GM21576 (cell line): ENCODE results near the gene CYP24A1.

Source experiments
- ATAC-seq: cut with Tn5 transposase; IDR thresholded peaks from one replicate; pipeline ENCODE4 v1.9.1; 2021; ENCODE audit warnings: mild to moderate bottlenecking, moderate library complexity; ENCODE audit not compliant: unreplicated experiment

The CYP24A1 gene

DNA sequence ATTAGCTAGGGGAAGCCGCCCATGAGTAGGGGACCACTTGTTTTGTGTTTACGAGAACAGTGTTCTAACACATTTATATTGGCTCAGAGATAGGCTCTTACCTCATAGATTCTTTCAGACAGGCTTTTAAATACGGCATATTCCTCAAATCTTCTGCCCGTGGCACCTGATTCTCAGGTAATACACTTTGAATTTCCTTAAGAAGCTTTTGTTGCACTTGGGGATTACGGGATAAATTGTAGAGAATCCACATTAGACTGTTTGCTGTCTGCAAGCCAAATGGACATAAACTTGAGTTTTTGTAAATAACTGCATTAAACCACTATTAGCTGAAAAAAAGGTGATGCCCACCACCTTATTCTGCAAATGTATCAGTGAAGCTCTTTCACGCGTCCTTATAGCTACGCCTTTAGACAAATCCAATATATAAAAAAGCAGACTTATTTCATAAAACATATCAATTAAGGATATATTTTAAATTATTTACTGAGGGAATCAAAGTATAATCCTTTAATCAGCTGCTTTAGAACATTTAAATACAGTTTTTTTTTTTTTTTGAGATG lies 14.8 kb downstream of the CYP24A1 start:
- no peak for ATAC-seq

DNA sequence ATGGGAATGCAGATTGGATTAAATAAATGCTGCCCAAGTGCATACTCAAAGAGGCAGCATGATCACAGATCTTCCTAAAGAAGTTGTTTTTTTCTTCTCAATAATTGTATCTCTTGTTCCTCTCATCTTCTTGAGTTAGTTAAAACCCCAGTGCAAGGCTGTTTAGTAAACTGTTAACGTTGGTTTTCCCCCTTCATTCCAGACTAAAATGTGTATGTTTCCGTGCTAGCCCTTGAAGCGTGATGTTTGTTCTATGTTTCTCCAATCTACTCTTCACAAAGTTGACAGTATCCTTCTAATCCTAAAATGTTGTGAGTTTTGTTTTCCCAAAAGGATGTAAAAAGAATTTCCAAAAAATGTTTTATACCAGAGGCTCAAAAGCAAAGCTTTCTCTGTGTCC lies 15.6 kb downstream of the CYP24A1 start:
- no peak for ATAC-seq

GRCh38 chr20:54156981-54157835 lies 16.6 kb downstream of the CYP24A1 start:
- no peak for ATAC-seq

DNA sequence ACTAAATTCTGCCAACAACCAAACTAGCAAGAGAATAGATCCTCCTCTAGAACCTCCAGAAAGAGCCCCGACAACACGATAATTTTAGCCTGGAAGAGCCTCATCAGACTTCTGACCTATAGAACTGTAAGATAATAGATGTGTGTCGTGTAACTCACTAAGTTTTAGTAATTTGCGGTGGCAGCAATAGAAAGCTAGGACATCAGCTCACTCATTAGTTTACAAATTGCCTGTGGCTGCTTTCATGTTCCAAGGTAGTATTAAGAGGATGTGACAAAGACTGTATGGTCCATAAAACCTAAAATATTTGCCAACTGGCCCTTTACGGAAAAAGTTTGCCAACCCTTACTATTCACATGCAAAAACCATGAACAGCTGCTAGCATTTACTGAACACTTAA lies 17.3 kb downstream of the CYP24A1 start:
- ATAC-seq, result no peak

GRCh38 chr20:54155736-54156317 lies 18.0 kb downstream of the CYP24A1 start:
- no peak for ATAC-seq

DNA sequence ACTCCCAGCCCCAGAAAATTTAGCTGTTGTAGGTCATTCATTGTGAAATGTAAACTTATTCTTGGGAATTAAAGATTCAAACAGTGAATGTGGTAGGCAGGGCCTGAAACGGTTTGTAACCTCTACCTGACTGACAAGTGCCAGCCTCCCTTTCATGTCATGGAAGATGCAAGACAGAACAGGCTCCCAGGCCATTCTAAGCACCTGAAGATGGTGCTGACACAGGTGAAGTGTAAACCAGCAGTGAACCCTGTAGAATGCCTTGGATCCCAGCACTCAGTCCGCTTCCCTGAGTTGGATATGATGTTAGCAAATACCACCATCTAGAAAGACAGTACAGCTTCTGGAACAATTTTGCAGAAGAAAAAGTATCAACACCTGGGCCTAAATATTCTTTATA lies 19.3 kb downstream of the CYP24A1 start:
- no peak for ATAC-seq

- no peak for ATAC-seq
Observed at GRCh38 chr20:54153847-54154246, 19.9 kb downstream of the CYP24A1 start.

- no peak for ATAC-seq
Observed at GRCh38 chr20:54153041-54153327, 20.8 kb downstream of the CYP24A1 start.

GRCh38 chr20:54152227-54153040 lies 21.4 kb downstream of the CYP24A1 start:
- ATAC-seq, result no peak

- no peak for ATAC-seq
Observed at GRCh38 chr20:54151511-54152226, 22.1 kb downstream of the CYP24A1 start.

DNA sequence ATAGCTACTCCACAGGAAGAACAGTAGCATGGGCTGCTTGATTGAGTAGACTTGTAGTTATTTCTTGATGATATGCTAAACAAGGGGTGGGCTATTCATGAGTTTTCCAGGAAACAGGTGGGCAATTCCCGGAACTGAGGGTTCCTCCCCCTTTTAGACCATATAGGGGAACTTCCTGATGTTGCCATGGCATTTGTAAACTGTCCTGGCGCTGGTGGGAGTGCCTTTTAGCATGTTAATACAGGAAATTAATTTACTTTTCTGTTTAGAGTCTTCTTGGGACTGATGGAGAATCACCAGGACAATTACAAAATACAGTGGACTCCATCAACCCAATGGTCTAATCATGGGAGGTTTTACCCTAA lies 22.7 kb downstream of the CYP24A1 start:
- ATAC-seq, result no peak

DNA sequence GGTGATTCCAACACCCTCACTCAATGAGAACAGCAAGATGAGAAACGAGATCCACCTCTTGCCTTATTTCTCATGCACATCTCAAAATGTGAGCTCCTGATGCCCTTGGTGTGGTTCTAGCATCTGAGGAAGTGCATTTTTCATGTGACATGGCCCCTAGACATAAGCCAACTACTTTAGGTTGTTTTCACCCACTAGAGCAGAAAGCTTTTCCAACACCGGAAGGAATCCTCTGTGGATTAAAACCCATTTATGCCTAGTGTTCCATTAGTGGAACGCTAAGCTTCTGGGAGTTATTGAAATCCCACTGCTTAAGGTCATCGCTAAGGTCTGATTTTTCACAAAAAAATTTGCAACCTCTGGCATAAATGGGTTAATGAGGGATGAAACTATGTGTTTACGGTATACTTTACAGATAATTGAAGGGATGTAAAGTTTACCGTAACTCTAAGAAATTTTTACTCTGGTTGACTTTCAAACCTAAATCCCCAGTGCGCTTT lies 24.0 kb downstream of the CYP24A1 start:
- ATAC-seq, result no peak

- ATAC-seq, result no peak
Observed at GRCh38 chr20:54148947-54149764, 24.6 kb downstream of the CYP24A1 start.

DNA sequence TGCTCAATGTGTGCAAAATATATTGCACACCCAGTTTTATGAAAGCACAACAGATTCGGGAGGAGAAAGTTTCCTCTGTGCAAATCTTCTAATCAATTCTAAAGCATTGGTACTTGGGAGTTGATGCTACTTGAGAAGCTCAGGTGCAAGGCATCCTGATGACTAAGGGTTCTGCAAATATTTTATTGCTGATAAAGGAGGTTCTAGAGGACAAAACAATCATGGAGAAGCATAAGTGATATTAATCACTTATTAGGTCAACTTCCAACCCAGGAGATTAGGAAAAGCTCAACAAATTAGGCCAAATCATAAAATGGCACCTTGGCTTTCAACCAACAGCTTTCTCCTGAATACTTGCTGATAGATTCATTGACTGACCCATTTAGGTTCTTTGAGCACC lies 27.1 kb downstream of the CYP24A1 start:
- ATAC-seq, result no peak

DNA sequence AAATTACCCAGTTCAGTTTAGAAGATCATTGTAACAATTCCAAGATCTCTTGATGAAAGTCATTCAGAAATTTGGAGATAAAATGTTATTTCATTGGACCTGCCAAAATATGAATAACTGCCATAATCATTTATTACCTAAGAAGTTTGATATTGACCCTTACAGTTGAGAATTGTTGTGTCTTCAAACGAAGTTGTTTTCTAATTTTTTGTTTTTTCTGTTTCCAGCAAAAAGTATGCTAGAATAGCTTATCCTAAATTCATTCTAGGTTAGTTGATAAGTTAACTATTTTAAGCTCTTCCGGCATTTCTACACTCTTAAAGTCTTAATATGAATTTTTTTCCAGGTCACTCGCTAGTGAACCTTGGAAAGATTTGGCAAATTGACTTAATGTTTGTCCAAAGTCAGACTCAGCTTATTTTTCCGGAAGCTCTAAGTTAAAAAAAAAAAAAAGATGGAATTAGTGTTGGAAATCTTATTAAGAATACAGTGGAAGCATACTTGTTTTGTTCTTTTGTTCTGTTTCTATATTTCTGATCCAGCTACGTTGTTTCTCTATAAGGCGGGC lies 28.9 kb downstream of the CYP24A1 start:
- no peak for ATAC-seq

GRCh38 chr20:54140927-54141566 lies 32.7 kb downstream of the CYP24A1 start:
- no peak for ATAC-seq

- no peak for ATAC-seq
Observed at GRCh38 chr20:54140486-54140885, 33.3 kb downstream of the CYP24A1 start.

GRCh38 chr20:54140067-54140466 lies 33.7 kb downstream of the CYP24A1 start:
- no peak for ATAC-seq

DNA sequence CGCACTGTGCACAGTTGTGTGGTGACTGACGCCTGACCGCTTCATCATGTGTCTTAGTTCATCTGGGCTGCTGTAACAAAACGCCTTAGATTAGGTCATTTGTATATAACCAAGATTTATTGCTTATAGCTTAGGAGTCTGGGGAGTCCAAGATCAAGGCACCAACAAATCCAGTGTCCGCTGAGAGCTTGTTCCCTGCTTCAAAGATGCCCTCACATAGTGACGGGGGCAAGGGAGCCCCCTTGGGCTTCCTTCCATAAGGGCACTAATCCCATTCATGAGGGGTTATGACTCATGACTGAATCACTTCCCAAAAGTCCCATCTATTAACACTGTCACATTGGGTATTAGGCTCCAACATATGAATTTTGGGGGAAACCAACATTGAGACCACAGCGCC lies 34.6 kb downstream of the CYP24A1 start:
- ATAC-seq, result no peak
